OCI-LY3 (cell line): ENCODE results near the gene PHF14.

Experiments
- CTCF ChIP-seq: fragments of 200-600, 300-600 bp; sonication (generic); IDR thresholded peaks from 2 replicates; pipeline ENCODE4 v1.5.1; 2014; ENCODE audit warnings: antibody characterized with exemption, low read length, low read depth
- EZH2phosphoT487 ChIP-seq: fragments of 200-600 bp; shearing (Covaris generic); IDR thresholded peaks from 2 replicates; pipeline ENCODE4 v1.6.1; 2018; ENCODE audit warnings: antibody characterized with exemption, mixed run types, low read depth

GRCh38 chr7:11194492-11194891, 220.8 kb downstream of the PHF14 start:
- no peak for TF ChIP-seq CTCF
- no peak for TF ChIP-seq EZH2phosphoT487
